HG02798 (cell line): ENCODE data around the gene ZFP36L2.
"Not testable (repeated sequence)": the region's sequence is repeated elsewhere in the genome, so short reads cannot be mapped to it uniquely, and the experiment has no call there.

Source experiments
- ATAC-seq: cut with Tn5 transposase; IDR thresholded peaks from one replicate; pipeline ENCODE4 v1.9.1; 2021; ENCODE audit warnings: mild to moderate bottlenecking; ENCODE audit not compliant: unreplicated experiment, poor library complexity

Gene ZFP36L2

GRCh38 chr2:43191947-43192516 lies 34.4 kb downstream of the ZFP36L2 start:
- ATAC-seq: no peak

GRCh38 chr2:43190311-43191052 lies 35.9 kb downstream of the ZFP36L2 start:
- no peak for ATAC-seq

GRCh38 chr2:43189861-43190260 lies 36.5 kb downstream of the ZFP36L2 start:
- not testable (repeated sequence) for ATAC-seq

- no peak for ATAC-seq
Measured at GRCh38 chr2:43188561-43189386, 37.6 kb downstream of the ZFP36L2 start.

- no peak for ATAC-seq
Measured at GRCh38 chr2:43186679-43187374, 39.6 kb downstream of the ZFP36L2 start.

GRCh38 chr2:43186321-43186678 lies 40.1 kb downstream of the ZFP36L2 start:
- ATAC-seq: no peak

GRCh38 chr2:43185146-43185545 lies 41.3 kb downstream of the ZFP36L2 start:
- no peak for ATAC-seq

- no peak for ATAC-seq
Measured at GRCh38 chr2:43184339-43184895, 42.0 kb downstream of the ZFP36L2 start.

- no peak for ATAC-seq
Measured at GRCh38 chr2:43183743-43184142, 42.7 kb downstream of the ZFP36L2 start.

GRCh38 chr2:43180897-43181296 lies 45.5 kb downstream of the ZFP36L2 start:
- no peak for ATAC-seq

GRCh38 chr2:43179942-43180341 lies 46.5 kb downstream of the ZFP36L2 start:
- ATAC-seq: no peak

- ATAC-seq: no peak
Measured at GRCh38 chr2:43178602-43179542, 47.5 kb downstream of the ZFP36L2 start.

- no peak for ATAC-seq
Measured at GRCh38 chr2:43178055-43178598, 48.3 kb downstream of the ZFP36L2 start.

GRCh38 chr2:43176449-43176848 lies 50.0 kb downstream of the ZFP36L2 start:
- ATAC-seq: no peak

GRCh38 chr2:43175876-43176275 lies 50.5 kb downstream of the ZFP36L2 start:
- ATAC-seq: no peak

- no peak for ATAC-seq
Measured at GRCh38 chr2:43175020-43175441, 51.4 kb downstream of the ZFP36L2 start.

GRCh38 chr2:43174368-43174916 lies 52.0 kb downstream of the ZFP36L2 start:
- ATAC-seq: peak; percentile 85
